ENCODE results near the gene TGFB2. TPM values are rescaled to one million over a fixed set of nuclear protein-coding genes. Genes with fewer than 3 reads are reported as not detected.

TGFB2 gene
- total RNA-seq, 1 donor from 2014 or later, result not detected

DNA sequence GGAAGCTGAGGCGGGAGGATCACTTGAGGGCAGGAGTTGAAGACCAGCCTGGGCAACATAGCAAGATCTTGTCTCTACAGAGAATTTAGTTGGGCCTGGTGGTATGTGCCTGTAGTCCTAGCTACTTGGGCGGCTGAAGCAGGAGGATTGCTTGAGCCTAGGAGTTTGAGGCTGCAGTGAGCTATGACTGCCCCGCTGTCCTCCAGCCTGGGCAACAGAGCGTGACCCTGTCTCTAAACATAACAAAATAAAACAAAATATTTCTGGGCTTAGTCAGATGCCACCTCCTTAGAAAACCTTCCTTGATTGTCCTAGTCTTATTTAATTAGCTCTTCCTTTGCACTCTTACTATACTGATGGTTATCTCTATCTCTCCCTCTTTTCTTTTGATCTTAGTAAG lies 8.5 kb downstream of the TGFB2 start:
- DNase-seq (ENCODE audit: low spot score), result no peak
- Mint-ChIP-seq H3K9me3 (no peaks in the 10 kb centered on the region), H3K36me3 (ENCODE audit: low read depth) (no peaks in the 10 kb centered on the region), H3K27ac (no peak overlapping the region), H3K4me3 (ENCODE audit: low read depth) (no peak overlapping the region), H3K4me1 (ENCODE audit: low read depth) (peaks cover 10% of the 10 kb centered on the region), H3K27me3 (ENCODE audit: low read depth) (peaks cover 47% of the 10 kb centered on the region)
- intact Hi-C loops (cut with micrococcal nuclease), result no loop called here

DNA sequence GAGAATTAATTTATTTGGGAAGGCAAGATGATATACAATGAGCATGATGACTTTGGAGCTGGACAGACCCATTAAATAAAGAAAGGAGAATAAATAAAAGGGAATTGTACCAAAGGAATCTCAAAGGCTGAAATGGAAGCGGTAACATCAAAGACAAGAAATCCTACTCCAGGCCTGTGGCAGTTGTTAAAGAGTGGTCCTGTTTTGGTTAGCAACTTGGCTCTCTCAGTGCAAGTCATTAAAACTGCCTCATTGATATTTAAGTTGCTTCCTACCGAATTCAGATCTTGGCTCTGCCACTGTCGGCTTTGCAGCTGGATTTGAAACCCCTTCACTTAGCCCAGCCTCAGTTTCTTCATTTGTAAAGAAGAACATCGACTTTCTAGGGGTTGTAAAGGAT lies 10.1 kb downstream of the TGFB2 start:
- intact Hi-C loops (cut with micrococcal nuclease), result no loop called here
- Mint-ChIP-seq H3K27me3 (ENCODE audit: low read depth) (peaks cover 39% of the 10 kb centered on the region), H3K4me3 (ENCODE audit: low read depth) (no peak overlapping the region), H3K4me1 (ENCODE audit: low read depth) (peaks cover 10% of the 10 kb centered on the region), H3K27ac (no peak overlapping the region), H3K9me3 (no peaks in the 10 kb centered on the region), H3K36me3 (ENCODE audit: low read depth) (no peaks in the 10 kb centered on the region)
- no peak for DNase-seq (ENCODE audit: low spot score)

GRCh38 chr1:218357211-218357892 lies 12.2 kb downstream of the TGFB2 start:
- H3K36me3 Mint-ChIP-seq (ENCODE audit: low read depth), result no peaks in the 10 kb centered on the region
- H3K9me3 Mint-ChIP-seq, result no peaks in the 10 kb centered on the region
- peaks cover 28% of the 10 kb centered on the region for H3K27me3 Mint-ChIP-seq (ENCODE audit: low read depth)
- H3K27ac Mint-ChIP-seq, result no peak overlapping the region
- intact Hi-C loops (cut with micrococcal nuclease), result no loop called here
- DNase-seq (ENCODE audit: low spot score), result no peak
- H3K4me3 Mint-ChIP-seq (ENCODE audit: low read depth), result no peak overlapping the region
- no peaks in the 10 kb centered on the region for H3K4me1 Mint-ChIP-seq (ENCODE audit: low read depth)

- Mint-ChIP-seq H3K9me3 (no peaks in the 10 kb centered on the region), H3K4me3 (ENCODE audit: low read depth) (no peak overlapping the region), H3K27me3 (ENCODE audit: low read depth) (peaks cover 25% of the 10 kb centered on the region), H3K27ac (no peak overlapping the region), H3K4me1 (ENCODE audit: low read depth) (no peaks in the 10 kb centered on the region), H3K36me3 (ENCODE audit: low read depth) (no peaks in the 10 kb centered on the region)
- DNase-seq (ENCODE audit: low spot score), result no peak
- intact Hi-C loops (cut with micrococcal nuclease), result no loop called here
Measured at GRCh38 chr1:218357893-218358232, 12.7 kb downstream of the TGFB2 start.

- Mint-ChIP-seq H3K4me1 (ENCODE audit: low read depth) (no peaks in the 10 kb centered on the region), H3K36me3 (ENCODE audit: low read depth) (no peaks in the 10 kb centered on the region), H3K4me3 (ENCODE audit: low read depth) (no peak overlapping the region), H3K27me3 (ENCODE audit: low read depth) (peaks cover 13% of the 10 kb centered on the region), H3K27ac (no peak overlapping the region), H3K9me3 (no peaks in the 10 kb centered on the region)
- no peak for DNase-seq (ENCODE audit: low spot score)
- intact Hi-C loops (cut with micrococcal nuclease), result no loop called here
Measured at GRCh38 chr1:218361298-218362065, 16.3 kb downstream of the TGFB2 start.

- intact Hi-C loops (cut with micrococcal nuclease), result no loop called here
- Mint-ChIP-seq H3K4me3 (ENCODE audit: low read depth) (no peak overlapping the region), H3K4me1 (ENCODE audit: low read depth) (no peaks in the 10 kb centered on the region), H3K36me3 (ENCODE audit: low read depth) (no peaks in the 10 kb centered on the region), H3K9me3 (no peaks in the 10 kb centered on the region), H3K27me3 (ENCODE audit: low read depth) (peaks cover 13% of the 10 kb centered on the region), H3K27ac (no peak overlapping the region)
- no peak for DNase-seq (ENCODE audit: low spot score)
Measured at GRCh38 chr1:218362418-218363076, 17.4 kb downstream of the TGFB2 start.

DNA sequence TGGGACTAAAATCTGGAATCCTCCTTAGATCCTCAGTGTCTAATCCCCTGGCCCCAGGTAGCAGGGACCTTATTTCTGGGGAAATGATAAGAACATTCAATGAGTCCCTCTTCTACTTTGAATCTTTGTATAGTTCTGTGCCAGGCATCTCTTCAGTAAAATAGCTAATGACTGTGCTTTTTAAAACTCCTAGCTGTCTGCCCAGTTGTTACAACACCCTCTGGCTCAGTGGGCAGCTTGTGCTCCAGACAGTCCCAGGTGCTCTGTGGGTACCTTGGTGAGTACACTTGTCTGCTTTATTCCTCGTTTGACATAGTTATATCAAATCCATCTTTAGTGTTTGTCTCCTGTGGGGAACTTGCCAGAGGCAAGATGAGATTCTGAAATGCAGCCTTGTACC lies 18.0 kb downstream of the TGFB2 start:
- no peak for DNase-seq (ENCODE audit: low spot score)
- H3K27ac Mint-ChIP-seq, result no peak overlapping the region
- H3K4me1 Mint-ChIP-seq (ENCODE audit: low read depth), result no peaks in the 10 kb centered on the region
- intact Hi-C loops (cut with micrococcal nuclease), result no loop called here
- peaks cover 11% of the 10 kb centered on the region for H3K27me3 Mint-ChIP-seq (ENCODE audit: low read depth)
- no peaks in the 10 kb centered on the region for H3K9me3 Mint-ChIP-seq
- H3K36me3 Mint-ChIP-seq (ENCODE audit: low read depth), result no peaks in the 10 kb centered on the region
- H3K4me3 Mint-ChIP-seq (ENCODE audit: low read depth), result no peak overlapping the region

DNA sequence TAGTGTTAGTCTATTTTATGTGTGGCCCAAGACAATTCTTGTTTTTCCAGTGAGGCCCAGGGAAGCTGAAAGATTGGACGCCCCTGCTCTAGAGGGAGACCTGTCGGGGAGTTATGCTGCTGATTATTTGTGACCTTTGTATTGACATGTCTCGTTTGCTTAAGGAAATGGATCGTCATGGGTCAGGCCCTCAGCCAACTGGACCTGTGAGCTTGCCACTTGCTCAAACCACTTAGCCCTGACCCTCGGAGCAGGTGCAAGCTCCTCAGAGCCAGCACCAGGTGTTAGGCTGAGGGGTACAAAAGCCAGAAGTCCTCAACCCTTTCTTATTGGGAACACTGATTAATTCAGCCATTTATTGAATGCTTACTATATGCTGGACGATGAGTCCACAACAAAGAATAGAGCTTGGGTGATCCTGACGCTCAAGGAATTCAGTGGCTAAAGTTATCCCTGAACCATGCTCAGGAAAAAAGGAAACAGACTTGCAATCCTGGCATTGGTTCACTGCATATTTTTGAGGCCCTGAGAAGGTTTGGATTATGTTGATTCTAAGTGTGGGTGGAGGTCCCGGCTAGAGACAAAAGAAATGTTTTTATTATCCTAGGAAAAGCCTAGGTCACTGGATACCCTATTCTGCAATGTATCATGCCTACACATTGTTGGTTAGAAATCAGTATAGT lies 19.0 kb downstream of the TGFB2 start:
- intact Hi-C loops (cut with micrococcal nuclease), result no loop called here
- H3K9me3 Mint-ChIP-seq, result no peaks in the 10 kb centered on the region

DNA sequence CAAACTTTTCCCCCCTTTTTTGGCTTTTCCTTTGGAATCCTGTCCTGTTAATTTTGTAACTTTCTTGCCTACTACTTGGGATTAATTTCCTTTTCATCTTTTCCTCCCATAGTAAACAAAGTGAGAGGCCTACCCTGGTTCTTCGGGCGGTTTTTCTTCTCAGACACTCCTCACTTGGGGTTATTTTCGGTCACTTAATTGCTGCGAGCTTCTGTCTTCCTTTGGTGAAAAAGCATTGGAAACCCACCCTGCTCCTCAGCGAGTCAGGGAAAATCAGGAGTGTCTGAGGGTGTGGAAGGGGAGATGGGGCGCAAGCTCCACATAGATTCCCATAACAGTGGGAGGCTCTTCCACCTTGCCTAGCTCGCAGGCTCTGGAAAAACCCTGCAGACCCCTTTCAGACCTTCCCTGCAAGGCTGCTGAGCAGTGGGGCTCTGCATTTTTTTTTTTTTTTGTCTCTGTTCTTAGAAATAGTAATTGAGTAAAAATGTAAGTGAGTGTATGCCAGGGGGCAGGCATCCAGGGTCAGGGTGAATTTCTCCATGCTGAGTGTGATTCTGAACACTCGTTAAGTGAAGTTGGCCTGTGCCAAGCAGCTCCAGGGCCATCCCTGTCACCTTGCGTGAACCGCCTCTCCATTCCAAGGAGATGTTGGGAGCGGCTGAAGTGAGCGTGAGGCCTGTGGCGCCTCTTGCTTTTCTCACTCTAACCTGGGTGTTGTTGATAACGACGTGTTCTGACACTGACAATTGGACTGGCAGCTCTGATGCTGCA lies 20.3 kb downstream of the TGFB2 start:
- Mint-ChIP-seq H3K27ac (no peak overlapping the region), H3K4me3 (ENCODE audit: low read depth) (no peak overlapping the region), H3K27me3 (ENCODE audit: low read depth) (peaks cover 11% of the 10 kb centered on the region), H3K4me1 (ENCODE audit: low read depth) (peaks cover 7% of the 10 kb centered on the region), H3K36me3 (ENCODE audit: low read depth) (no peaks in the 10 kb centered on the region), H3K9me3 (no peaks in the 10 kb centered on the region)
- DNase-seq (ENCODE audit: low spot score), result no peak
- intact Hi-C loops (cut with micrococcal nuclease), result no loop called here

More for the DNA sequence above, 19.0 kb downstream of the TGFB2 start:
- Mint-ChIP-seq H3K4me1 (ENCODE audit: low read depth) (no peaks in the 10 kb centered on the region), H3K27ac (no peak overlapping the region), H3K27me3 (ENCODE audit: low read depth) (peaks cover 11% of the 10 kb centered on the region), H3K4me3 (ENCODE audit: low read depth) (no peak overlapping the region), H3K36me3 (ENCODE audit: low read depth) (no peaks in the 10 kb centered on the region)
- no peak for DNase-seq (ENCODE audit: low spot score)

DNA sequence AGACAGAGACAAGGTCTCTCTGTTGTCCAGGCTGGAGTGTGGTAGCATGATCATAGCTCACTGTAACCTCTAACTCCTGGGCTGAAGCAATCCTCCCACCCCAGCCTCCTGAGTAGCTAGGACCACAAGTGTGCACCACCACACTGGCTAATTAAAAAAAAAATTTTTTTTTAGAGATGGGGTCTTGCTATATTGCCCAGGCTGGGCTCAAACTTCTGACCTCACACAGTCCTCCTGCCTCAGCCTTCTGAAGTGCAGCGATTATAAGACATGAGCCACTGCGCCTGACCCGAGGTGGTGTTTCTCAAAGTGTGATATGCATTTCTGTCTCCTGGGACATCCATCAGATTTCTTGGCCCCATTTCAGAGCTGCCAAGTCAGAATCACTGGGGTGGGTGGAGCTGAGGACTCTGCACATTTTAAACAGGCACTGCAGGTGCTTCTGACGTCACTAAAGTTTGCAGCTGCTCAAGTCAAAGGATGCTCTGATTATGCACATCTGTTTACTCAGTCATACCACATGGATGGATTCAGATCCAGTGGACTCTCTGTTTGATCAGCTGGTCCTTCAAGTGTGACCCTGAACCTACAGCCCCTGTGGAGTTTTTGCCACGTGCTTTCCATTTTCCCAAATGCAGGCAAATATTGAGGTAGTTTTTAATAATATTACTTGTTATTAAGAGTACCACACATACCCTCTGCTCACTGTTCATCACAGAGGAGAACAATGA lies 21.4 kb downstream of the TGFB2 start:
- H3K9me3 Mint-ChIP-seq, result no peaks in the 10 kb centered on the region
- DNase-seq (ENCODE audit: low spot score), result no peak
- H3K4me1 Mint-ChIP-seq (ENCODE audit: low read depth), result peaks cover 10% of the 10 kb centered on the region
- intact Hi-C loops (cut with micrococcal nuclease), result no loop called here
- H3K27ac Mint-ChIP-seq, result no peak overlapping the region
- no peak overlapping the region for H3K4me3 Mint-ChIP-seq (ENCODE audit: low read depth)
- no peaks in the 10 kb centered on the region for H3K36me3 Mint-ChIP-seq (ENCODE audit: low read depth)
- peaks cover 14% of the 10 kb centered on the region for H3K27me3 Mint-ChIP-seq (ENCODE audit: low read depth)

GRCh38 chr1:218367118-218367517 lies 22.0 kb downstream of the TGFB2 start:
- Mint-ChIP-seq H3K27me3 (ENCODE audit: low read depth) (peaks cover 11% of the 10 kb centered on the region), H3K36me3 (ENCODE audit: low read depth) (no peaks in the 10 kb centered on the region), H3K27ac (no peak overlapping the region), H3K9me3 (no peaks in the 10 kb centered on the region), H3K4me3 (ENCODE audit: low read depth) (no peak overlapping the region), H3K4me1 (ENCODE audit: low read depth) (peaks cover 10% of the 10 kb centered on the region)
- intact Hi-C loops (cut with micrococcal nuclease), result no loop called here
- no peak for DNase-seq (ENCODE audit: low spot score)

- Mint-ChIP-seq H3K4me3 (ENCODE audit: low read depth) (no peak overlapping the region), H3K4me1 (ENCODE audit: low read depth) (peaks cover 10% of the 10 kb centered on the region), H3K27ac (no peak overlapping the region), H3K27me3 (ENCODE audit: low read depth) (peaks cover 18% of the 10 kb centered on the region), H3K9me3 (no peaks in the 10 kb centered on the region), H3K36me3 (ENCODE audit: low read depth) (no peaks in the 10 kb centered on the region)
- intact Hi-C loops (cut with micrococcal nuclease), result no loop called here
- no peak for DNase-seq (ENCODE audit: low spot score)
Measured at GRCh38 chr1:218368686-218369085, 23.6 kb downstream of the TGFB2 start.
